Pancreas (tissue), 10 donors: Measurements from ENCODE around the gene FIP1L1. TPM values are rescaled to one million over a fixed set of nuclear protein-coding genes. Genes with fewer than 3 reads are reported as not detected.
A peak's percentile ranks its signal among the peaks of the same experiment; 100 is the strongest.

Experiments
- ATAC-seq, 4 donors: fragments of 200-7000 bp; cut with Tn5 transposase; one replicate each; pipeline versions ENCODE4 v1.8.0 to v1.9.1; 2020; ENCODE audit warnings: mild to moderate bottlenecking in 4 of 4, moderate library complexity in 4 of 4
- DNase-seq, 6 donors: peaks; one replicate each; pipeline ENCODE4 v3.0.0-alpha.2; 2020
- FAIRE-seq: peaks from 2 replicates; lab custom pipeline; 2012; peaks lifted over from hg19 to GRCh38; lab: Jason Lieb, UNC
- H3K27ac ChIP-seq, 4 donors: fragments of 200-600 bp; sonication (generic); 1 replicate in 3 of 4; 2 replicates in 1 of 4; pipeline versions ENCODE4 v1.5.0 to v1.8.0; 2020
- H3K27me3 ChIP-seq, 4 donors: fragments of 200-600 bp; one replicate each; pipeline ENCODE4 v1.8.0; 2021
- H3K36me3 ChIP-seq, 3 donors: fragments of 200-600 bp; sonication (generic) in 1 of 3; one replicate each; pipeline versions ENCODE4 v1.5.0 to v1.8.0; 2020 to 2021
- H3K4me1 ChIP-seq, 3 donors: fragments of 200-600 bp; one replicate each; pipeline ENCODE4 v1.8.0; 2021
- H3K4me3 ChIP-seq, 4 donors: fragments of 200-600 bp; sonication (generic) in 2 of 4; one replicate each; pipeline versions ENCODE4 v1.5.0 to v1.8.0; 2020 to 2021
- H3K9me3 ChIP-seq, 4 donors: fragments of 200-600 bp; one replicate each; pipeline ENCODE4 v1.8.0; 2021
- CTCF ChIP-seq, 4 donors: fragments of 200-600 bp; sonication (generic) in 3 of 4; IDR thresholded peaks; one replicate each; pipeline versions ENCODE4 v1.5.0 to v1.8.0; 2021; ENCODE audit warnings: antibody characterized with exemption in 4 of 4
- WGBS, 2 donors: extraction: QIAGEN DNeasy Blood & Tissue Kit; methylation state at CpG; one replicate each; pipeline ENCODE4 v1.1.7; 2013; 5-methylcytosine and 5-hydroxymethylcytosine counted together
- intact Hi-C, 3 donors: fragments of 100-400 bp; cut with DNase I; formaldehyde crosslinking; loops; one replicate each; pipeline versions ENCODE4 v1.11.1 to v1.14.2; 2022
- polyA plus RNA-seq, 2 donors: library from polyadenylated mRNA; stranded (reverse); fragments of 200-250 nt; gene quantifications; one replicate each; pipeline ENCODE4 v1.2.3, GENCODE V29; 2013
- total RNA-seq, 6 donors: library from RNA; stranded (reverse); fragmentation: NEBNext Ultra II Directional in 4 of 6; extraction: Animal tissue kit (Norgen Biotek cat#: 25700) in 4 of 6; gene quantifications; one replicate each; pipeline versions ENCODE4 v1.2.1 to v1.2.4, GENCODE V29; 2021 to 2023
- donor health status: healthy with polysubstance abuse.
- donor health status: DM: no; HTN: no; CAD: no; lungs with moderate emphysema.
- donor health status: DM: no; HTN: no; CAD: no.
- donor health status: control.
- donor health status: control.
- donor health status: Bipolar disorder and iron deficiency.
- donor health status: DM: yes; HTN: yes; CAD: no.
- donor health status: DM: no; HTN: no; CAD: no.
- donor health status: DM: no; HTN: no; CAD: no.
- donor health status: DM: yes; HTN: yes; CAD: no.

The FIP1L1 gene
- total and polyA plus RNA-seq, 8 donors = 10.0 to 27.8 (median 18.0) TPM

- WGBS, 2 donors = 93 to 94% methylated on average over 2 of the region's 2 CpGs
Observed at GRCh38 chr4:53453385-53453784, 75.9 kb downstream of the FIP1L1 start.

GRCh38 chr4:53455766-53456165, 78.3 kb downstream of the FIP1L1 start:
- Histone ChIP-seq H3K4me1 (peaks cover 7 to 21% (median 20%) of the 10 kb centered on the region in 3 donors), H3K27ac (no peak overlapping the region), H3K27me3 (no peaks in the 10 kb centered on the region), H3K36me3 (peaks cover 0 to 21% (median 0%) of the 10 kb centered on the region in 3 donors), H3K9me3 (no peaks in the 10 kb centered on the region), H3K4me3 (no peak overlapping the region)
- DNase-seq (no peak), ATAC-seq (peak; percentile 44 to 74 (median 65)), FAIRE-seq (no peak)
- WGBS, 2 donors = 46 to 50% methylated on average over 3 of the region's 3 CpGs
- intact Hi-C loops = no loop called here
- TF ChIP-seq CTCF (IDR thresholded peaks at IDR 0.05) = no peak

More at GRCh38 chr4:53453385-53453784, 75.9 kb downstream of the FIP1L1 start:
- Histone ChIP-seq H3K27ac (no peak overlapping the region), H3K4me3 (no peak overlapping the region), H3K27me3 (no peaks in the 10 kb centered on the region), H3K36me3 (peaks cover 0 to 21% (median 0%) of the 10 kb centered on the region in 3 donors), H3K4me1 (peaks cover 7 to 14% (median 13%) of the 10 kb centered on the region in 3 donors), H3K9me3 (no peaks in the 10 kb centered on the region)
- ATAC-seq = no peak
- intact Hi-C loops = no loop called here
- DNase-seq = no peak
- no peak for TF ChIP-seq CTCF (IDR thresholded peaks at IDR 0.05)
- no peak for FAIRE-seq

GRCh38 chr4:53456178-53456577, 78.7 kb downstream of the FIP1L1 start:
- no peak overlapping the region for H3K4me3 ChIP-seq
- H3K27ac ChIP-seq = no peak overlapping the region
- no peak for TF ChIP-seq CTCF (IDR thresholded peaks at IDR 0.05)
- intact Hi-C loops = no loop called here
- H3K36me3 ChIP-seq = peaks cover 0 to 21% (median 0%) of the 10 kb centered on the region in 3 donors
- H3K27me3 ChIP-seq = no peaks in the 10 kb centered on the region
- DNase-seq (no peak), ATAC-seq (peak in 2 of 4 donors; percentile 18 to 34), FAIRE-seq (no peak)
- H3K4me1 ChIP-seq = peaks cover 7 to 21% (median 20%) of the 10 kb centered on the region in 3 donors
- no peaks in the 10 kb centered on the region for H3K9me3 ChIP-seq

- intact Hi-C loops = no loop called here
- DNase-seq (no peak), ATAC-seq (peak; percentile 38 to 83 (median 66))
Observed at GRCh38 chr4:53459548-53459947, 82.1 kb downstream of the FIP1L1 start.

More at GRCh38 chr4:53459548-53459947, 82.1 kb downstream of the FIP1L1 start:
- FAIRE-seq = peak; percentile 45
- no peaks in the 10 kb centered on the region for H3K27me3 ChIP-seq
- peaks cover 7 to 31% (median 20%) of the 10 kb centered on the region in 3 donors for H3K4me1 ChIP-seq
- no peak overlapping the region for H3K4me3 ChIP-seq
- peaks cover 0 to 11% (median 0%) of the 10 kb centered on the region in 3 donors for H3K36me3 ChIP-seq
- TF ChIP-seq CTCF (IDR thresholded peaks at IDR 0.05) = no peak
- H3K9me3 ChIP-seq = no peaks in the 10 kb centered on the region
- peak overlapping the region in 2 of 4 donors; percentile 10 to 42 for H3K27ac ChIP-seq
